HG03571 (cell line): ENCODE results near the gene SYTL1.
A peak's percentile ranks its signal among the peaks of the same experiment; 100 is the strongest.

ENCODE experiments used
- ATAC-seq: cut with Tn5 transposase; IDR thresholded peaks from one replicate; pipeline ENCODE4 v1.9.1; 2021; ENCODE audit not compliant: unreplicated experiment

Gene SYTL1

GRCh38 chr1:27341525-27342252 is at the start of gene SYTL1:
Gene SYTL1 (plus strand): TSS chr1:27342022. CDS start chr1:27345335, 3,313 bp downstream.
- peak; percentile 46 for ATAC-seq

DNA sequence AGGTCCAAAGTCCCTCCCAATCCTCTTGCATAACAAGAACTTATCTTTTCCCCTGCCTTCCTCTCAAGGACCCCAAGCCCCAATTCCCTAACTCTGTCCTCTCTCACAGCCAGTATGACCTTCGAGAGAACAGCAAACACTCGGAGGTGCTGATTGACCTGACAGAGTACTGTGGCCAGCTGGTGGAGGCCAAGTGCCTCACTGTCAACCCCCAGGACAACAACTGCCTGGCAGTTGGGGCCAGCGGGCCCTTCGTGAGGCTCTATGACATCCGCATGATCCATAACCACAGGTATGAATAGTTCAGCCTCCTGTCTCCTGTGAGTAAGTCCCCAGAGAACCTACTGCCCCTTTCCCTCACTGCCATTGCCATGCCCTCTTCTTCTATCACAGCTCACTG is 49.7 kb upstream of the SYTL1 start:
- no peak for ATAC-seq

GRCh38 chr1:27293915-27294314 is 47.9 kb upstream of the SYTL1 start:
- no peak for ATAC-seq

- ATAC-seq: no peak
These were observed 45.0 kb upstream of the SYTL1 start for GRCh38 chr1:27296773-27297291.

DNA sequence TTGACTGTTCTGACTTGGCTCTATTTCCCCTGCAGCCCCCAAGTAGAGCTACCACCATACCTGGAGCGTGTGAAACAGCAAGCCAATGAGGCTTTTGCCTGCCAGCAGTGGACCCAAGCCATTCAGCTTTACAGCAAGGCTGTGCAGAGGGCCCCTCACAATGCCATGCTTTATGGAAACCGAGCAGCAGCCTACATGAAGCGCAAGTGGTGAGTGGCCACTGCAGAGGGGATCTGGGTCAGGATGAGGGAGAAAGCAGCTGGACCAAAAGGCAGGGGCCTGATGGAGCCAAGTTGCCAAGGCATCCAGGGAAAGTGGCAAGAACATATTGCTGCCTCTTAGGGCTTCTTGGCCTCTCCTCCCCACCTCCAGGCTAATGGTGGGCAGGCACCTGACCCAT is 43.9 kb upstream of the SYTL1 start:
- no peak for ATAC-seq

DNA sequence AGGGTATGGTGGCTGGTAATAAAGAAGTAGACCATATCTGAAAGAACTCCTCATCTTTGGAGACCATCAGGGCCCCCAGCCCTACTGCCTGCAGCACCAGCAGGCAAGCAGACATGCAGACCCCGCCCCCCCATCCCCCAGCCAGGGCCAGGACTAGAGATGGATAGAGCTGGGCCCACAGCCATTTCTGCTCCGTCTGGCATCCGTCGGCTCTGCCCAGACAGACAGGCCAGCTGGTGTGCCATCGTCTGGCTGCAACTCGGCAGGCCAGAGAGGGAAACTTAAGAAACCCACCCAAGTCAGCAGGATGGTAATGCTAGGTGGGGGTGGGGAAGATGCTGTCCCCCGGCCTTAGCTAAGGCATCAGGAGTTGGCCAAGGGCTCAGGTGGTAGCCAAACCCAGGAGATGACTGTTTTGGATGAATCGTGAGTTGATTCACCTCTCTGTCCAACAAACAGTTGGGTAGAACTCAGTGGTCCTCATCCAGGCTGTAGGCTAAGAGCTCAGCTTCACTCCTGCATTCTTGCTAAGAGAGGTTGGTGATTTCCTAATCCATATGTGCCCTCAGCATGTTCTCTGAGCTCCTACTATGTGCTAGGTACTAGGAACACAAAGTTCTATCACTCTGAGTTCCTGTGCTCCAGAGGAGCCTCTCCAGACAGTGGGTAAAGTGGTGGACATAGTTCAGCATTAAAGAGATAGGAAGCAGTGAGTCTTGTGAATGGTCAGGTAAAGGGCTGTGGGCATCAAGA is 43.0 kb upstream of the SYTL1 start:
- ATAC-seq: no peak

DNA sequence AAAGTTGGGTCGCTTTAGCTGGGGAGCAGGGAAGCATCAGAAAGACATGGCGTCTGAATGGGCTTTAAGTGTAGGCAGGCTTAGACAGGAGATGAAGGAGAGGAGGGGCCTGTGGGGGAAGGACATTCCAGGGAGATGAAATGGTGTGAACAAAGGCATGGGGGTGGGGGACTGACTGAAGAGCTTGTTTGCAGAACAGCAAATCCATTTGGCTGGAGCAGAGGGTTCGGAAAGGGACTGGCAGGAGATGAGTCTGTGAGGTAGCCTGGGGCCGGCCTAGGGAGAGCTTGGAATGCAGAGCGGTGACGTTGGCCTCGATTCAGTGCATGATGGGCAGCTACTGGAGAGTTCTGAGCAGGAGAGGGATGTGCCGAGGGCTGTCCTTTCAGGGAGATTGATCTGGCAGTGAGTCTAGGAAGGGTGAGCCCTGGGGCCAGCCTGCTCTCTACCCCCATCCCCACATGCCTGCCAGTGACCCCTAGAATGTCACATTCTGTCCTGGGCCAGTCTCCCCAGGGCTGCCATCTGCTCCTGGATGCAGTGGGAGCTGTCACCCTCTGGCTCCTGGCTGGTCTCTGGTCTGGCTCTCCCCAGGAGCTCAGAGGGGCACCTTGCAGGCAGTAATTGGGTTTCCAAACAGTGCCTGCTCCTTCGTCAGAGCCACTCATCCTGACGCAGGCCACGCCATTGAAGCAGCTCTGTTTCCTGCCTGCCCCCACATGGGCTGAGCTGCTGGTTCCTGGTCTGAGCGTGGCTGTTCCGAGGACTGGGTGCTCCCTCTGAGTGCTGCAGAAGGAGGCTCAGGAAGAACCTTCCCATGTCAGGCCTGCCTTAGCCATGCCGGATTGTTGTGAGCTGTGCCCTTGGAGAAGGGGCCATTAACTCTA is 42.2 kb upstream of the SYTL1 start:
- no peak for ATAC-seq

DNA sequence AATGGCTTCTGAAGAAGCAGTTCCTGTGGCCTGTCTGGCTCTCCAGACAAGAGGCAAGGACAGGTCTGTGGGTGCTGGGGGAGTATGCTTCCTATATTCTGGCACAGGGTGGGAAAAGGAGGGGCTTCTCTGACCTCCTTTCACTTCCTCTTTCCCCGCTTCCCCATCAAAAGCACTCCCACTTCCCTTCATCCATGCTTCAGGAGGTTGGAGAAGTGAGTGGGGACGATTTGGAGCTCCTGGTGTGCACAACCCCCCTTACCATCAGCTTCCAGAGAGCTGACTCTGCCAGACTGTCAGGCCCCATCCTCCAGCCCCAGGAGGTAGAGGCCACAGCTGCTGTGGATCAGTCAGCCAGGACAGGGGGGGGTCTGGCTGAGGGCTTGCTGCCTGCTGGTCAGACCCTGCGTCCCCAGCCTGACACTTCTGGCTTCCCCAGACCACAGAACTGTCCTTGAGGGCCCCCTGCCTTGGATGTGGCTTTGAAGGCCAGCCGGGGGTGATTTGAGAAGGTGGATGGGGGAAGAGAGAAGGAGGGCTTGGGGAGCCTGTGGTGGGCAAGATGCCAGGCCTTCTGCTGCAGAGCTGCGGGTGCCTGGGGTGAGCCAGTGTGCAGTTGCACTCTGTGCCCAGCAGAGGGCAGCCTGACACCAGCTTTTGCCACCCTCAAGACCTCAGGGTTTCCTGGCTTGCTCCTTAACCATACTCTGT is 41.3 kb upstream of the SYTL1 start:
- no peak for ATAC-seq

GRCh38 chr1:27301052-27301422 is 40.8 kb upstream of the SYTL1 start:
- no peak for ATAC-seq

DNA sequence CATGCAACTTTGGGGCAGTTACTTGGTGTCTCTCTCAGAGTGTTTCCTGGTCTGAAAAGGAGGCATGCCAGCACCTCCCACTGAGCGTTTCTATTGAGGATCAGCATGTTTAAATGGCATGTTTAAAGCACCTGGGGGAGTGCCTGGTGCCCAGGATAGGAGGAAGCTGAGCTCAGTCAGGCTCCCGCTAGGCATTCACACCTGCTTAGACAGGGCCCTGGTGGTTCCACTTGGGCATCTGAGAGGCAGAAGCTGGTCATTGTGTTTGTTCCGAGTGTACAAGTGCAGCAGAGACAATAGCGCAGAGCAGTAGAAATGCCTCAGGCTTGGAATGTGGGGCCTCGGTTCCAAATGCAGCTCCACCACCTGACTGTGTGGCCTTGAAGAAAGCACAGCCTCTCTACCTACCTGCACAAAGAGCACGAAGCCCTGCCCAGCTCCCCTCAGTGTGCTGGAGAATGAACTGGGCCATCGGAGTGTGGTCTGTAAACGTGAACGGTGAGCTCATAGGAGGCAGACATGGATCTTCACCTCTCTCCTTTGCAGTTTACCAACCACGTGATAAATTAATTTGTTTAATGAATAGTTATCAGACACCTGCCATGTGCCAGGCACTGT is 40.1 kb upstream of the SYTL1 start:
- no peak for ATAC-seq

DNA sequence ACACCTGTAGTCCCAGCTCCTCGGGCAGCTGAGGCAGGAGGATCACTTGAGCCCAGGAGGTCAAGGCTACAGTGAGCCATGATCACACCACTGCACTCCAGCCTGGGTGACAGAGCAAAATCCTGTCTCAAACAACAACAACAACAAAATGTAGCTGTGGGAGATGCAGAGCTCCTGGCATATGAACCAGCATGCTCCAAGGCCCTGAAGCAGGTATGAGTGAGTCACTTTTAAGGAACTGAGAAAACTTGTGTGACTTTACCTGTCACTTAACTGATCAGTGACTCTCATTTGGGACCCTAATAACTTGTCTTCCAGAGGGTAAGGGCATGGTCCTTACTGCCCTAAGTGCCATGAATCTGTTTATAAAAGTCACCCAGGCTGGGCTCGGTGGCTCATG is 39.2 kb upstream of the SYTL1 start:
- ATAC-seq: no peak

DNA sequence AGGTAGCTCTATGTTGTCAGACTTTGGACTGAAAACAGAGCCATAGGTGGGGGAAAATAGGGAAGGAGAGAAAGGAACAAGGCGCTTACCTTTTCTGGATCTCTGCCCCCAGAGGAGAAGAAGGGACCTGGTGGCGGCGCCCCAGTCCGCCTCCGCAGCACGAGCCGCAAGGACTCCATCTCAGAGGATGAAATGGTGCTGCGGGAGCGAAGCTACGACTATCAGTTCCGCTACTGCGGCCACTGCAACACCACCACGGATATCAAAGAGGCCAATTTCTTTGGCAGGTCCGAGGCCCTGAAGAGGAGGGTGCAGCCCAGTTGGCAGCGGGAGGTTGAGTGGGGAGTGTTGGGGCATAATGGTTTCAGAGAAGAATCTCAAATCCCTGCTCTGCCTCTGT is 38.3 kb upstream of the SYTL1 start:
- ATAC-seq: no peak

GRCh38 chr1:27306071-27306470 is 35.8 kb upstream of the SYTL1 start:
- ATAC-seq: no peak

DNA sequence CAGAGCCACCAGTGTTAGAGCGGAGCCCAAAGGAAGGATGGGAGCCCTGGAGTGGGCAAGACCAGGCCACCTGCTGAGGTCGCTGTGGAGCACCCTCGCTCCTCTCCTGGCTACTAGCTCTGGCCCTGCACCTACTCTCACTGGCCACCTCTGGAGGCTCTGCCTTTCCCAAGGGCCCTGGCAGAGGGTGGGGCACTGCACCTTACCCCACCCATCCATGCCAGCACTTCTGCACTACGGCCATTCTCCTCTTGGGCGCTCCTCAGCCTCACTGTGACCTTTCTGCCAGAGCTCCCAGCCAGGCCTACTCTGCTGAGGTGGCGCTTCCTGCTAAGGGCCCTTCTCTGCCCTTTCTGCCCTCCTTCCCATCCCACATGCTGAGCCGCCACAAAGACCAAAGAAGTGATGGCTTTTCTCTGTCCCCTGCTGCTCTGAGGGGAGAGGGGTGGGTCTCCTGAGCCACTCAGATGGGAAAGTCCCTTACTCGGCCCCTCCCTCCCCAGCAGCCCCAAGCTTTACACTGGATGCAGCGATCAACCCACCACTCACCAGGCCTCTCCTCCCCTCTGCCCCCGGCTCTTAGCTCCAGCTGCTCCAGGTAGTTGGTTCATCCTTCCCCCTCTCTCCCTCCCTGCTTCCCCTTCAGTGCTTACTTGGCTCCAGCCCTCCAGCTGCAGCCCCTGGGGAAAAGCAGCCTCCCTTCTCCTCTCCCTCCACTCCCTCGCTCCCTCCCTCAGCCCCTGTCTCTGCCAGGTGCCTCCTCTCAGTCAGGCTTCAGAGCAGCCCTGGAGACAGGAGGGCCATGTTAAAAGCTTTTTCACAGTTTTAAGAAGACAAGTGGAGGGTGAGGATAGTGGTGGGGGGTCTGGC is 34.7 kb upstream of the SYTL1 start:
- ATAC-seq: no peak

DNA sequence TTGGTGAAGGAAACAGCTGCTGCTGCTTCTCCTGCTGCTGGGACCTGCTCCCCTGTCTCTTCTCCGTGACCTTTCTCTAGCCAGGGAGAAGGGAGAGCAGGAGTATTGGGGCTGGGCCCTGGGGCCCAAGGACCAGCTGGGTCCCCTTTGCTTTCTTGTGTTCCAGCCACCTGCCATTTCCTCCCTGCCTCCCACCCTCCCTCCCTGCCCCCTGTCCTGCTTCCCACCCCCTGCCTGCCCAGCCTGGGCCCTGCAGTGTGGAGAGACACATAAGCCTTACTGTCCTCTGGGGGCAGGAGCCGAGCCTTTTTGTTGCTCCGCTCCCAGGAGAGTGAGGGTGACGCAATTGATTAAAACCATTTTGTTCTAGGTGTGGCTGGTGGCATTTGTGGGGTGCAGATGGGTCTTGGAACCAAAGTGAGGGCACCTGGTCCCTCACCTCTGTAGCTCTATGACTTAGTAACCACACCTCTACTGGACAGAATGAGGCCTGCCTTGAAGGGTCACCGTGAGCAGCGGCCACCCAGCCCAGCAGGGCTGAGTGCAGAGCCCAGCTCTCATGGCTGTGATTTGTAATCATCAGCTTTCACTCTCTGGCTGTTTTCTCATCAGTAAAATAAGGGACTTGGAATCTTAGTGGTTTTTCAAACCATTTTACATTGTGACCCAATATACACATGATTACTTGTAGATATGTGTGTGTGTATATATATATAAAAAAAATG is 33.8 kb upstream of the SYTL1 start:
- no peak for ATAC-seq

DNA sequence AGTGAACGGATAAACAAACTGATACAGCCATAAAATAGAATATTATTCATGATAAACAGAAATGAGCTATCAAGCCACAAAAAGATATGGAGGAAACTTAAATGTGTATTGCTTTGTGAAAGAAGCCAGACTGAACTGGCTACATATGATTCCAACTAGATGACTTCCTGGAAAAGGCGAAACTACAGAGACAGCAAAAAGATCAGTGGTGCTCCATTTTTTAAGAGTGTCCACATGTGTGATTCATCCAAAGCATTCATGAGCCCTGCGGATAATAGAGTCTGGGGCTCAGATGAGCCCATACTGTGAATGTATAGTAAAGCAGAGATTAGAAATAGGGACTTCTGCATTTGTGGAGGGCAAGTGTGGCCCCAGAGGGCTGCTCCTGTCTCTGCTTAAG is 27.7 kb upstream of the SYTL1 start:
- no peak for ATAC-seq

DNA sequence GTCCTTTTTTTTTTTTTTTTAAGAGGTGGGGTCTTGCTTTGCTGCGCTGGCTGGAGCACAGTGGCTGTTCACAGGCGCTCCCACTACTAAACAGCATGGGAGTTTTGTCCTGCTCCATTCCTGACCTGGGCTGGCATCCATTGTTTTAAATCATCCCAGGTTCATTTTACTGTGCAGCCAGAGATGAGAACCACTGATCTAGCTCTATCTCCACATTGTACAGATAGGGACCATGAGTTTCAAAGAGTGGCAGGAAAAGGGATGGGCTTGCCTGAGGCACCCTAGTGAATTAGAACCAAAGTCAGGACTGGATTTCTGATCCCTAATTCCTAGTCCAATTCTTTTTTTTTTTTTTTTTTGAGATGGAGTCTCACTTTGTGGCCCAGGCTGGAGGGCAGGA is 27.1 kb upstream of the SYTL1 start:
- no peak for ATAC-seq

- no peak for ATAC-seq
These were observed 25.0 kb upstream of the SYTL1 start for GRCh38 chr1:27316860-27317259.

- no peak for ATAC-seq
These were observed 23.7 kb upstream of the SYTL1 start for GRCh38 chr1:27318136-27318535.
